PFSK-1 (cell line): ENCODE results near the gene NCR2.

ENCODE experiments used
- FOXP2 ChIP-seq: optimal IDR thresholded peaks from 2 replicates; pipeline ENCODE3; 2011; ENCODE audit warnings: borderline replicate concordance, control low read depth, inconsistent platforms; ENCODE audit not compliant: insufficient read depth; ENCODE audit errors: extremely low read length, extremely low read depth
- POLR2AphosphoS5 ChIP-seq: IDR thresholded peaks from 2 replicates; pipeline ENCODE4 v1.6.1; 2012; ENCODE audit warnings: low read depth, mild to moderate bottlenecking, control low read depth, low read length, moderate library complexity
- REST ChIP-seq, 2 experiments: IDR thresholded peaks; 2 replicates each; pipeline versions ENCODE4 v1.6.1 to v1.8.0; 2011 to 2012; ENCODE audit warnings: low read depth in 2 of 2, low read length in 2 of 2, control low read depth in 1 of 2, inconsistent platforms in 1 of 2, mild to moderate bottlenecking in 1 of 2, moderate library complexity in 1 of 2; ENCODE audit not compliant: insufficient read depth in 1 of 2
- SIN3A ChIP-seq: IDR thresholded peaks from 2 replicates; pipeline ENCODE4 v1.6.1; 2012; ENCODE audit warnings: mild to moderate bottlenecking, low read length, moderate library complexity, borderline replicate concordance; ENCODE audit not compliant: insufficient read depth
- TAF1 ChIP-seq: IDR thresholded peaks from 2 replicates; pipeline ENCODE4 v1.6.1; 2012; ENCODE audit warnings: low read length, control low read depth, borderline replicate concordance; ENCODE audit not compliant: insufficient read depth

- TF ChIP-seq TAF1 (no peak), POLR2AphosphoS5 (no peak), SIN3A (no peak), REST (IDR thresholded peaks at IDR 0.05; ENCODE audit: insufficient read depth in 1 of 2, low read depth in 2 of 2, low read length in 2 of 2) (no peak), FOXP2 (no peak)
These were observed 48.7 kb upstream of the NCR2 start, which contains the start of gene TREM1 for GRCh38 chr6:41286544-41287346.
